Motor neuron (in vitro differentiated cells): ENCODE data around the gene RPUSD3. TPM values are rescaled to one million over a fixed set of nuclear protein-coding genes. Genes with fewer than 3 reads are reported as not detected.

Source experiments
- total RNA-seq, 8 experiments: library from RNA; unstranded; fragments of 300-600 nt; gene quantifications; 2 replicates each; pipeline versions ENCODE4 v1.2.3 to v1.2.4, GENCODE V29; 2022

RPUSD3 gene
- total RNA-seq, 8 experiments from 2014 or later: 23.5 to 44.9 (median 29.5) TPM

Other genes with a start within 250 kb of the RPUSD3 start
- gene MTMR14, start 194.5 kb downstream of the RPUSD3 start, total RNA-seq: 10 to 100 TPM; 12.4 to 26.9 (median 18.5) TPM
- 1 to 10 TPM in 1 of 8 experiments, under 1 TPM in 5, not detected in 2; 0.14 to 1.4 (median 0.36) TPM for gene CPNE9, start 140.2 kb downstream of the RPUSD3 start, total RNA-seq
- gene BRPF1, start 112.3 kb downstream of the RPUSD3 start, total RNA-seq: 10 to 100 TPM in 7 of 8 experiments, 1 to 10 TPM in 1; 9.7 to 22.7 (median 13.6) TPM
- gene OGG1, start 94.1 kb downstream of the RPUSD3 start, total RNA-seq: 10 to 100 TPM; 11.9 to 28.1 (median 22.4) TPM
- gene CAMK1, start 74.1 kb downstream of the RPUSD3 start, total RNA-seq: 10 to 100 TPM in 1 of 8 experiments, 1 to 10 TPM in 7; 1.2 to 19.0 (median 5.1) TPM
- 10 to 100 TPM; 23.0 to 56.2 (median 40.7) TPM for gene TADA3, start 51.5 kb downstream of the RPUSD3 start, total RNA-seq
- gene ARPC4, start 50.9 kb downstream of the RPUSD3 start, total RNA-seq: 100 to 1,000 TPM in 5 of 8 experiments, 10 to 100 TPM in 3; 75.0 to 158 (median 120) TPM
- 10 to 100 TPM in 6 of 8 experiments, 1 to 10 TPM in 2; 8.4 to 41.3 (median 14.0) TPM for gene TTLL3, start 33.7 kb downstream of the RPUSD3 start, total RNA-seq
- under 1 TPM in 1 of 8 experiments, not detected in 7; 0.43 TPM for gene CIDEC, start 36.2 kb upstream of the RPUSD3 start, total RNA-seq
- 10 to 100 TPM; 14.2 to 31.7 (median 25.2) TPM for gene JAGN1, start 46.6 kb upstream of the RPUSD3 start, total RNA-seq
- 1 to 10 TPM in 2 of 8 experiments, under 1 TPM in 6; 0.23 to 1.8 (median 0.45) TPM for gene IL17RE, start 58.8 kb upstream of the RPUSD3 start, total RNA-seq
- gene IL17RC, start 73.1 kb upstream of the RPUSD3 start, total RNA-seq: 10 to 100 TPM in 4 of 8 experiments, 1 to 10 TPM in 4; 2.7 to 50.7 (median 10.6) TPM
- 10 to 100 TPM; 14.1 to 55.7 (median 34.1) TPM for gene CRELD1, start 89.8 kb upstream of the RPUSD3 start, total RNA-seq
- gene PRRT3, start 108.4 kb upstream of the RPUSD3 start, total RNA-seq: 1 to 10 TPM; 1.2 to 4.3 (median 3.4) TPM
- gene EMC3, start 142.8 kb upstream of the RPUSD3 start, total RNA-seq: 10 to 100 TPM; 25.9 to 95.0 (median 44.6) TPM
- 10 to 100 TPM in 3 of 8 experiments, 1 to 10 TPM in 5; 1.1 to 28.1 (median 4.0) TPM for gene FANCD2, start 182.4 kb upstream of the RPUSD3 start, total RNA-seq